Smooth muscle cell (in vitro differentiated cells): ENCODE measurements around the gene AAR2. TPM values are rescaled to one million over a fixed set of nuclear protein-coding genes. Genes with fewer than 3 reads are reported as not detected.

Experiments used
- DNase-seq: peaks from one replicate; lab custom pipeline; 2025; ENCODE audit not compliant: unreplicated experiment; lab: John Stamatoyannopoulos, UW
- H2AFZ ChIP-seq: fragments of 200-600 bp; sonication (generic); 2 replicates; pipeline ENCODE4 v1.6.0; 2016; ENCODE audit warnings: antibody characterized with exemption, low read depth, mild to moderate bottlenecking
- H3F3A ChIP-seq: fragments of 200-600 bp; sonication (generic); 2 replicates; pipeline ENCODE4 v1.6.0; 2017; ENCODE audit warnings: antibody characterized with exemption, low read depth
- H3K27ac ChIP-seq: fragments of 200-600 bp; sonication (generic); 2 replicates; pipeline ENCODE4 v1.5.1; 2016; ENCODE audit warnings: low read depth, mild to moderate bottlenecking
- H3K27me3 ChIP-seq: fragments of 200-600 bp; sonication (generic); 2 replicates; pipeline ENCODE4 v1.6.1; 2016; ENCODE audit warnings: low read depth, mild to moderate bottlenecking
- H3K36me3 ChIP-seq: fragments of 200-600 bp; sonication (generic); 2 replicates; pipeline ENCODE4 v1.5.1; 2016; ENCODE audit warnings: low read depth
- H3K4me1 ChIP-seq: fragments of 200-600 bp; sonication (generic); 2 replicates; pipeline ENCODE4 v1.5.1; 2016; ENCODE audit warnings: low read depth
- H3K4me2 ChIP-seq: fragments of 200-600 bp; sonication (generic); 2 replicates; pipeline ENCODE4 v1.6.0; 2016; ENCODE audit warnings: mild to moderate bottlenecking
- H3K4me3 ChIP-seq: fragments of 200-600 bp; sonication (generic); 2 replicates; pipeline ENCODE4 v1.5.1; 2016; ENCODE audit warnings: mild to moderate bottlenecking
- H3K79me2 ChIP-seq: fragments of 200-600 bp; sonication (generic); 2 replicates; pipeline ENCODE4 v1.6.0; 2016; ENCODE audit warnings: low read depth, mild to moderate bottlenecking
- H3K9ac ChIP-seq: fragments of 200-600 bp; sonication (generic); 2 replicates; pipeline ENCODE4 v1.6.0; 2016; ENCODE audit warnings: low read depth
- H3K9me3 ChIP-seq: fragments of 200-600 bp; sonication (generic); replicated peaks from 2 replicates; pipeline ENCODE4 v1.5.1; 2016; ENCODE audit warnings: low read depth
- H4K20me1 ChIP-seq: fragments of 200-600 bp; sonication (generic); 2 replicates; pipeline ENCODE4 v1.6.0; 2016; ENCODE audit warnings: low read depth
- WGBS: methylation state at CpG from one replicate; pipeline ENCODE4 v1.1.7; 2016; ENCODE audit warnings: low lambda C conversion rate; 5-methylcytosine and 5-hydroxymethylcytosine counted together
- polyA plus RNA-seq: library from polyadenylated mRNA; unstranded; fragments of >200 nt; fragmentation: Nextera tagmentation; extraction: Ambion mirVana; gene quantifications from 2 replicates; pipeline ENCODE4 v1.2.1, GENCODE V29; 2016
- total RNA-seq: library from RNA; depleted of rRNA; stranded (reverse); fragments of >200 nt; gene quantifications from 2 replicates; pipeline ENCODE4 v1.2.3, GENCODE V29; 2014
- TF ChIP-seq, protein P1 (sequence below): fragments of 200-600 bp; sonication (generic); IDR thresholded peaks from 2 replicates; pipeline ENCODE4 v1.5.1; 2017; ENCODE audit warnings: borderline replicate concordance, mild to moderate bottlenecking, antibody characterized with exemption; ENCODE audit not compliant: insufficient read depth, poor library complexity, severe bottlenecking

Gene AAR2
- total and polyA plus RNA-seq, 2 experiments from 2014 or later = 25.9 to 37.5 TPM

DNA sequence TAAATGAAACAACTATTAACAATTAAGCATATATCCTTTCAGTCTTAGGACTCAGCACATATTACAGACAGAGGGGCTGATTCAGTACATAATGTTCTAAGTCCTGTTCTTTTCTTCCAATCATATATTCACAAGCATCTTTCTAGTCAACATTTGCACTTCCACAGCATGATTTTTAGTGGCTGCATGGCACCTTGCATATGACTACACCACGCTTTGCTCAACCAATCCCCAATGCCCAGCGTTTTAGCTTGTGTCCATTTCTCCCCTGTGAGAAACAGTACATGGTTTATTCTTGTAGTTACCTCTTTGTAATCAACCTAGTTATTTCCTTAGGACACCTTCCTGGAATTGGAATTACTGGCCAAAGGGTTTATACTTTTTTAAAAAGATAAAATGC, 33.2 kb downstream of the AAR2 start:
- no peaks in the 10 kb centered on the region for H3K27me3 ChIP-seq
- no peak overlapping the region for H3K9ac ChIP-seq
- no peaks in the 10 kb centered on the region for H4K20me1 ChIP-seq
- H3K27ac ChIP-seq = no peak overlapping the region
- TF ChIP-seq, protein P1, sequence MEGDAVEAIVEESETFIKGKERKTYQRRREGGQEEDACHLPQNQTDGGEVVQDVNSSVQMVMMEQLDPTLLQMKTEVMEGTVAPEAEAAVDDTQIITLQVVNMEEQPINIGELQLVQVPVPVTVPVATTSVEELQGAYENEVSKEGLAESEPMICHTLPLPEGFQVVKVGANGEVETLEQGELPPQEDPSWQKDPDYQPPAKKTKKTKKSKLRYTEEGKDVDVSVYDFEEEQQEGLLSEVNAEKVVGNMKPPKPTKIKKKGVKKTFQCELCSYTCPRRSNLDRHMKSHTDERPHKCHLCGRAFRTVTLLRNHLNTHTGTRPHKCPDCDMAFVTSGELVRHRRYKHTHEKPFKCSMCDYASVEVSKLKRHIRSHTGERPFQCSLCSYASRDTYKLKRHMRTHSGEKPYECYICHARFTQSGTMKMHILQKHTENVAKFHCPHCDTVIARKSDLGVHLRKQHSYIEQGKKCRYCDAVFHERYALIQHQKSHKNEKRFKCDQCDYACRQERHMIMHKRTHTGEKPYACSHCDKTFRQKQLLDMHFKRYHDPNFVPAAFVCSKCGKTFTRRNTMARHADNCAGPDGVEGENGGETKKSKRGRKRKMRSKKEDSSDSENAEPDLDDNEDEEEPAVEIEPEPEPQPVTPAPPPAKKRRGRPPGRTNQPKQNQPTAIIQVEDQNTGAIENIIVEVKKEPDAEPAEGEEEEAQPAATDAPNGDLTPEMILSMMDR = no peak
- 92% methylated on average over 2 of the region's 2 CpGs for WGBS
- H3K4me3 ChIP-seq = no peak overlapping the region
- H3K36me3 ChIP-seq = no peaks in the 10 kb centered on the region
- H3K9me3 ChIP-seq = no peaks in the 10 kb centered on the region
- no peak overlapping the region for H2AFZ ChIP-seq
- H3K4me2 ChIP-seq = no peak overlapping the region
- H3F3A ChIP-seq = no peaks in the 10 kb centered on the region
- H3K4me1 ChIP-seq = no peaks in the 10 kb centered on the region
- no peaks in the 10 kb centered on the region for H3K79me2 ChIP-seq
- no peak for DNase-seq

DNA sequence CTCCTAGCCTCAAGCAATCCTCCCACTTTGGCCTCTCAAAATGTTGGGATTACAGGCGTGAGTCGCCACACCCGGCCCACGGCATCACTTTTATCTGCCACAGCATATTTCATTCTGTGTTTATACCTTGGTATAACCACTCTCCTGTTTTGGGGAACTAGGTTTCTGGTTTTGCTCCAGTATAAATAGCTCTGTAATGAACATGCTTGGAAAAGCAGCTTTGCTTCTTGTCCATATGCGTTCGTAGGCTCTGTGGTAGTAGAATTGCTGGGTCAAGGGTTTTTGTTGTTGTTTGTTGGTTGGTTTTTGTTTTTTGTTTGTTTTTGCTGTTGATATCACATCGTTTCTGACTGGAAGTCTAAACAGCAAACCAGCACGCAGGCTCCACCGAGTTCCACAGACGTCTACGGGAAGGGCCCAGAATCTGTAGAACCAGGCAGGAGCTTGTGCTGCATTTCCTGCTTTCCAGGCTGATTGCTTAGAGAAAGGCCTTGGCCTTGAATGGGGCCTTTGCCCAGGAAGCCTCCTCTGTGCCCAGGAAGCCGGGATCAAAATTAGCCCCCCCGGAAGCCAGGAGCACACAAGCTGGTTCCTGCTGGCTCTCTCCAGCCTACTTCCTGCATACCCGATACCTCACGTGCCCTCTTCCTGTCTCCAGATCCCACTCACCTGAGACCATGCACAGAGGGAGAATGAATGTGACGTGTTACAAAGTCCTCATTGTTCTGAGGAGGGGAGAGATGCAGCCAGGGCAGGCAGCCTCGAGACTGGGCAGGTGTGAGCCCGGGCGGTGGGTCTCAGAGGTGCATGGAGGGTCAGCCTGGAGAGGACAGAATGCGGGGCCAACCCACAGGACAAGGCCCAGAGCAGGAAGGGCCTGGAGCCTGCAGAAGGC, 34.7 kb downstream of the AAR2 start:
- no peaks in the 10 kb centered on the region for H3K9me3 ChIP-seq
- no peaks in the 10 kb centered on the region for H3K36me3 ChIP-seq
- no peaks in the 10 kb centered on the region for H3K27me3 ChIP-seq
- H3K4me3 ChIP-seq = no peak overlapping the region
- no peak overlapping the region for H3K9ac ChIP-seq
- H2AFZ ChIP-seq = no peak overlapping the region
- H3K79me2 ChIP-seq = no peaks in the 10 kb centered on the region
- WGBS = 92% methylated on average over 20 of the region's 20 CpGs
- H3K4me1 ChIP-seq = no peaks in the 10 kb centered on the region
- TF ChIP-seq, protein P1 = no peak
- H3K27ac ChIP-seq = no peak overlapping the region
- no peaks in the 10 kb centered on the region for H3F3A ChIP-seq
- no peaks in the 10 kb centered on the region for H4K20me1 ChIP-seq
- no peak overlapping the region for H3K4me2 ChIP-seq
- DNase-seq = no peak

DNA sequence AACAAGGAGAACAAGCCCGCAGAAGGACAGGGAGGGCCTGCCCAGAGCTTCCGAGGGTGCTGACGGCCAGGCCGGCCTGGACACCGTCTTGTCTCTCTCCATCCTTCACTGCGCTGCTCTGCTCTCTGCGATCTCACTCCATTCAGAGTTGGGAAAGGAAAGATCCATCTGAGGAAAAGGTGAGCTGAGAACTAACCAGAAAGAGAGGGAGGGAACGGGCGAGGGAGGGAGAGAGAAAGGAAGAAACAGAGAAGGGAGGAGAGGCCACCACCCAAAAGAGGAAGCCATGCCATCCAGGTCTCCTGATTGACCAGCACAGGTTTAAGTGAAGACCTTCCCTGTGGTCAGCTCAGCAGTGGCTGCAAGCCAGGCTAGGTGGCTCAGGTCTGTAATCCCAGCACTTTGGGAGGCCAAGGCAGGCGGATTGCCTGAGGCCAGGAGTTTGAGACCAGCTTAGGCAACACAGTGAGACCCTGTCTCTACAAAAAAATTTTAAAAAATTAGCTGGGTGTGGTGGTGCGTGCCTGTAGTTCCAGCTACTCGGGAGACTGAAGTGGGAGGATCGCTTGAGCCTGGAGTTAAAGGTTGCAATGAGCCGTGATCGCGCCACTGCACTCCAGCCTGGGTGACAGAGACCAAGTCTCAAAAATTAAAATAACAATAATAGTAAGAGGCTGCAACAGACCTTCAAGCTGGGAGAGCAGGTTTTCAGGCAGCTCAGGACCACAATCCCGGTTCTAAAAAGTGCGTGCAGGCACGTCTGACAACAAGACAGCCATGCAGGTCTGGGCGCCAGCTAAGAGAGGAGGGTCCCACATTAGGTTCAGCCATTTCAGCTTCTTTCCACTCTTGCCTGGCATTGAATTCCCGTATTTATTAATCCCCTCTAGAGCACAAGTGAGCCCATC, 35.6 kb downstream of the AAR2 start:
- no peak for DNase-seq
- H3K79me2 ChIP-seq = no peaks in the 10 kb centered on the region
- WGBS = 85% methylated on average over 21 of the region's 21 CpGs

More for the DNA sequence above, 35.6 kb downstream of the AAR2 start:
- H3K4me1 ChIP-seq = no peaks in the 10 kb centered on the region
- H3K27me3 ChIP-seq = no peaks in the 10 kb centered on the region
- H3K27ac ChIP-seq = no peak overlapping the region
- H3F3A ChIP-seq = no peaks in the 10 kb centered on the region
- no peak overlapping the region for H3K9ac ChIP-seq
- no peaks in the 10 kb centered on the region for H3K9me3 ChIP-seq
- no peak overlapping the region for H3K4me3 ChIP-seq
- TF ChIP-seq, protein P1 = no peak
- no peaks in the 10 kb centered on the region for H3K36me3 ChIP-seq
- H2AFZ ChIP-seq = no peak overlapping the region
- H4K20me1 ChIP-seq = no peaks in the 10 kb centered on the region
- H3K4me2 ChIP-seq = no peak overlapping the region
